GM12873 (cell line): ENCODE results near the gene BDKRB2.

Experiments
- TF ChIP-seq, protein P1 (sequence below): IDR thresholded peaks from 2 replicates; pipeline ENCODE4 v1.5.1; 2012; ENCODE audit warnings: low read depth, mild to moderate bottlenecking, moderate library complexity, low read length, control low read depth; ENCODE audit not compliant: insufficient read depth; ENCODE audit errors: missing control alignments

BDKRB2 gene

DNA sequence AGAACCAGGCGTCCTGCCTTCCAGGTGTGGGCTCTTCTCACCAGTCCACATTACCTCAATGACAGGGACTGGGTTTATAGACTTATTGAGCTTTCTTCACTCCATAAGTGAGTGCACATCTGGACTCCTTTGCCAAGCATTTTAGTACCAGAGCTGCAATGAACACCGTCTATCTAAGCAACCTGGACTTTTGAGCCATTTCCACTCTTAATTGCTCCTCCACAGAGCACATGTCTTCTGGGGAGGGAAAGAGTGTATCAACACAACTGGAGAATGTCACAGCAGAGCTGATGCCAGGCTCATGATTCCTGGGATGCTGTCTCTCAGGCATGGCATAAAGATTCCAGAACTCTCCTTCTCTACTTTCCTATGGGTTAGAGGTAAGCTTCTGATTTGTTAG, 43.0 kb upstream of the BDKRB2 start:
- TF ChIP-seq, protein P1, sequence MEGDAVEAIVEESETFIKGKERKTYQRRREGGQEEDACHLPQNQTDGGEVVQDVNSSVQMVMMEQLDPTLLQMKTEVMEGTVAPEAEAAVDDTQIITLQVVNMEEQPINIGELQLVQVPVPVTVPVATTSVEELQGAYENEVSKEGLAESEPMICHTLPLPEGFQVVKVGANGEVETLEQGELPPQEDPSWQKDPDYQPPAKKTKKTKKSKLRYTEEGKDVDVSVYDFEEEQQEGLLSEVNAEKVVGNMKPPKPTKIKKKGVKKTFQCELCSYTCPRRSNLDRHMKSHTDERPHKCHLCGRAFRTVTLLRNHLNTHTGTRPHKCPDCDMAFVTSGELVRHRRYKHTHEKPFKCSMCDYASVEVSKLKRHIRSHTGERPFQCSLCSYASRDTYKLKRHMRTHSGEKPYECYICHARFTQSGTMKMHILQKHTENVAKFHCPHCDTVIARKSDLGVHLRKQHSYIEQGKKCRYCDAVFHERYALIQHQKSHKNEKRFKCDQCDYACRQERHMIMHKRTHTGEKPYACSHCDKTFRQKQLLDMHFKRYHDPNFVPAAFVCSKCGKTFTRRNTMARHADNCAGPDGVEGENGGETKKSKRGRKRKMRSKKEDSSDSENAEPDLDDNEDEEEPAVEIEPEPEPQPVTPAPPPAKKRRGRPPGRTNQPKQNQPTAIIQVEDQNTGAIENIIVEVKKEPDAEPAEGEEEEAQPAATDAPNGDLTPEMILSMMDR, result no peak

DNA sequence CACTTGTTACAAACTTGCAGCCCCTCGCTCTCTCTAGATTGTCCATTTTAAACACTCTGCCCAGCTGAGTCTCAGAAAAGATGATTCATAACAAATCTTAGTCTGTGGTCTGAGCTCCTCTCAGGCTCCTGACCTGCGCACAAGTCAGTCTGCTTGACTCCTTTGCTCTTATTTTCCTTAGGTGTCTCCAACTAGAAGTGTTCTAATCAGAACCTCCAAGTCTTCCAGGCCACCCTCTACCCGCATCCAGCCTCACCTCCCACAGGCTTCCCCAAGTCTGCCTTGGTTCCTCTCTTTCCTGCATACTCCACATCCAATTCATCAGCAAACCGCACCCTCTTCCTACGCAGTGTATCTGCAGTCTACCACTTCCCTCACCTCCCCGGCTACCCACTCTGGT, 42.4 kb upstream of the BDKRB2 start:
- TF ChIP-seq, protein P1, result no peak

DNA sequence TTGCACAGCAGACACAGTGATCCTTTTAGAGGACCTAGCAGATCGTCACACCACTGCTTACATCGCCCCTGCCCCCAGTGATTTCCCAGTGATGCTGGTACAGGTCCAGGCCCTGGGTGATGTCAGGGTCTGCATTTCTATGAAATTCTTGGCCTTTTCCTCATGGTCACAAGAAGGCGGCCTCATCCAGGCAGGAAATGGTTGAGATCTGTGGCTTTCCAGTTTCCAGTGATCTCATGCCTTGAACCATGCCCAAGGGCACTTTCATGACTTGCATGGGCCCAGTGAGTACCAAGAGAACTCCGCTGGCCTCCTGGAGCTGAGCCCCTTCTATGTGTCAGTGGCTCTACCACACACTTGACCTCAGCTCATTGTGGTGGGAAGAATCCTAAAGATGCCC, 41.9 kb upstream of the BDKRB2 start:
- TF ChIP-seq, protein P1, result no peak

DNA sequence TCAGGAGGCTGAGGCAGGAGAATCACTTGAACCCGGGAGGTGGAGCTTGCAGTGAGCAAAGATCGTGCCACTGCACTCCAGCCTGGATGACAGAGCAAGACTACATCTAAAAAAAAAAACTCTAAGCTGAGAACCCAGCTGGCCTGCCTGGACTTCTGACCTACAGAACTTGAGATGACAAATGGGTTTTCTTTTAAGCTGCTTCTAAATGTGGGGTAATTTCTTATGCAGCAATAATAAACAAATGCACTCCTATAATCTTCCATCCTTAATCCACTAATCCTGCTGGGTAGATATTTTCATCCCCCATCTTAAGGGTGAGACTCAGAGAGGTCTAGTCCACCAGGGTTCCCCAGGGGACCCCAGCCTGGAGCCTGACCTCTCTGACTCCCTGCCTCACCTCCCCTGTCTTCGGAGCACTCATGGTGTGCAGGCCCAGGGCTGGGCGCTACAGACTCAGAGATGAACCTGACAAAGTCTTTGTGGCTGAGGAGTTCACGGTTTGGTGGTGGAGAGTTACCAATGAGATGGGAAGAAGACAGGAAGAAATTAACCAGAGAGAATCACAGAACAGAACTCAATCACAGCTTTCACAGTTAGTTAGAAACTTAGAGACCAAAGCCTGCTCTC, 39.7 kb upstream of the BDKRB2 start:
- TF ChIP-seq, protein P1, result no peak

DNA sequence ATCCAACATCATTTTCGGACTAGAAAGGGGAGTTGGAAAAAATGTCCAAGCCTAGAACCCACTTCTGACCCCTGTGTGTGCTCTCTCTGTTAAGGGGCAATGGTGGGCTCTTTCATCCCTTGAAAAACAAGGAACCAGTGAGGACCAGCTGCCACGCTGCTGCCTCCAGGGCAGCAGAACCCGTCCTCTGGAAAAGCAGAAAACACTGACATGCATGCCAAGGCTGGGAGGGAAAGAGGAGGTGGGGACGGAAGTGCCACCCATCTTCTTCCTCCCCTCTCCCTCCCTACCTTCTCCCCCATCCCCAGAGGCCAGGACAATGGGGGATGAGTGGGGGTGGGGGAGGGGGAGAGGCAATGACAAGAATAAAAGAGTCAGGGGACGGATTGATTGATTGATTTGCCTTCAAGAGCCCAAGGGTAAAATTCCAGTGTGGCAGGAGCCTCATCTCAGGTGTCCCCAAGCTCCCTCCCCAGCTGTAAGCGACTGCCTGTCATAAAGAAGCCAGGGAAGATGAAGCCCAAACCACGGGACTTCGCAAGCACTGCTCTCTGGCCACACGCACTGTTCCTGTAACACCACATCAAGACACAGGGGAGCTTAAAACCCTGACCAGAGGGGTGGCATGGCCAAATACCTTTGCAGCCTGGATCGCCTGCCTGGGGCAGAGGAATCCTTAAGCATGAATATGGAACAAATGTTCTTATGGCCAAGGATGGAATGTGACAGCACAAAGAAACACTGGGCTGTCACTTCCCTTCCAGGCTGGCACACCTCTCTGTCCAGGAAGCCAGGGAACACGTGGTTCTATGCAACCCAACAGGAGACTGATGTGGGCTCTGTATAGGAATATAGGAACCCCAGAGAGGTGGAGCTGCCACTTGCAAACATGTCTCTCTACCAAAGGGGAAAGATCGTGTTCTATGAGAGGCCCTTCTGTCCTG, 38.9 kb upstream of the BDKRB2 start:
- TF ChIP-seq, protein P1, result no peak

DNA sequence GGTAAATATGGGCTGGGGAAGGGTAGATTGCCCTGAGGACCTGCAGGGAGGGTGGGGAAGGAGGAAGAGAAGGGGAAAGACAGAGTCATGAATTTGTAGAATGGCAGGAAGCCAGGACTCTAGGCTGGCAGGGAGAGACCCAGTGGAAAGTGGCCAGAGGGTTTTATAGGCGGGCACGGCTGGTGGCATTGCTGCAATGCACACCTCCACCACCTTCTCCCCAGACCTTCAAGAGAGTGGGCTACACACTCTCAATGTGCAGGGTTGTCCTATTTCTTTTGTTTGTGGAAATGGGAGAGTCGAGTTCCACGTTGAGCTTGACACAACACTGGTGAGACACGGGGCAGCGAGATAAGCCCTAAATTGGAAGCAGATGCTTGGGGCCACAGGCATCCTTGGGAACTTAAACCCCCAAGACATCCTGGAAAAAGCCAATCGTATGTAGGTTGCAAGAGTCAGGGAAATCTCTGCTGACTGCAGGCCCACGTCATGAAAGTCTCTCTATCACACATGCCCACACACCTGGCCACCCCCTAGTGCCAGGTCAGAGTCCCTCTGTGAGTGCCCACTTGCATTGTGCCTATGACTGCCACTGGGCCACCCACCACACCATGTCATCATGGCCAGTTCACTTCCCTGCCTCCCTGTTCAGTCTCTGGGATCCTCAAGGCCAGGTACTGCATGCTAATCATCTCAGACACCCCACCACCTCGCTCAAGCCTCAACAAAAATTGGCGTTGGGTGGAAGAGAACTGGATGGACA, 38.0 kb upstream of the BDKRB2 start:
- TF ChIP-seq, protein P1, result no peak
